ENCODE results near the gene MED27. TPM values are rescaled to one million over a fixed set of nuclear protein-coding genes. Genes with fewer than 3 reads are reported as not detected.

The MED27 gene
- total and polyA plus RNA-seq, 9 of the 15 experiments (the other 6 are each of a cell fraction or from before 2014, with no cell fraction given), result 24.4 to 91.0 (median 36.1) TPM

- H2AFZ ChIP-seq (ENCODE audit: low read depth, low read length), result no peak overlapping the region
- no peak overlapping the region for H3K27ac ChIP-seq (ENCODE audit: extremely low read depth, low read depth, low read length)
- no peaks in the 10 kb centered on the region for H3K79me2 ChIP-seq (ENCODE audit: control insufficient read depth, insufficient read depth, low read length)
- WGBS (ENCODE audit: insufficient coverage, low coverage, missing lambda C conversion rate), result 0% methylated on average over 17 of the region's 20 CpGs
- H3K4me1 ChIP-seq (replicated peaks in 1 of 2; ENCODE audit: control insufficient read depth in 2 of 2, insufficient read depth in 2 of 2, low read length in 2 of 2), result peaks cover 0 to 13% of the 10 kb centered on the region in 2 experiments; a peak in 1 of 5 replicates
- no peak overlapping the region for H3K4me3 ChIP-seq
- ChIA-PET POLR2A (interaction anchor here (0.6 to 0.7 kb wide), 2 partner anchors 16 to 290 kb away, joined by 3 read pairs; no protein-coding TSS in a partner anchor), CTCF (ENCODE audit: low intra/inter-chr PET ratio) (no interaction called here)
- intact Hi-C loops (cut with micrococcal nuclease), result no loop called here
- no TSS peak for BruUV-seq (replicated peaks)
- no peaks in the 10 kb centered on the region for H3K9me3 ChIP-seq (replicated peaks; ENCODE audit: control insufficient read depth, insufficient read depth, low read depth, low read length)
- no peaks in the 10 kb centered on the region for H3K9me1 ChIP-seq (ENCODE audit: control insufficient read depth, insufficient read depth, low read length)
- DNase-seq (ENCODE audit: extremely low read depth in 1 of 4, low spot score in 3 of 4) (no peak), FAIRE-seq (no peak), ATAC-seq (no peak)
- H4K20me1 ChIP-seq (replicated peaks; ENCODE audit: control insufficient read depth, insufficient read depth, low read length), result peaks cover 4% of the 10 kb centered on the region; the same call in 1 of the 2 replicates
- H3K9ac ChIP-seq (ENCODE audit: insufficient read depth in 1 of 2, low read depth in 2 of 2, low read length in 2 of 2), result no peak overlapping the region
- H3K36me3 ChIP-seq (ENCODE audit: control insufficient read depth, insufficient read depth, low read length), result no peaks in the 10 kb centered on the region
- no peak overlapping the region for H3K4me2 ChIP-seq (ENCODE audit: insufficient read depth, low read length)
- in situ Hi-C loops (cut with MboI), result no loop called here
- TF ChIP-seq SPI1 (IDR thresholded peaks at IDR 0.05; ENCODE audit: borderline replicate concordance, low read depth, low read length) (no peak), FOSL1 (tag; conservative IDR thresholded peaks at IDR 0.05) (no peak), KLF1 (tag; IDR thresholded peaks at IDR 0.05) (no peak), EHMT2 (IDR thresholded peaks at IDR 0.05) (no peak), ARNT (IDR thresholded peaks at IDR 0.05) (no peak), ZNF280B (CRISPR knock-in tag; IDR thresholded peaks at IDR 0.05) (no peak), MLX (CRISPR knock-in tag; conservative IDR thresholded peaks at IDR 0.05) (no peak), CTBP1 (IDR thresholded peaks at IDR 0.05; ENCODE audit: borderline replicate concordance) (no peak), GATA2 (CRISPR knock-in tag; IDR thresholded peaks at IDR 0.05) (no peak)
- H3K27me3 ChIP-seq (ENCODE audit: control insufficient read depth in 2 of 2, insufficient read depth in 2 of 2, low read length in 2 of 2), result peaks cover 48 to 68% of the 10 kb centered on the region in 2 experiments
Measured at GRCh38 chr9:131824155-131824594, 255.5 kb downstream of the MED27 start.

Data from K562 (cell line).